Measurements from ENCODE around the gene NRG4.

Gene NRG4

GRCh38 chr15:75947092-75947491 lies 65.1 kb downstream of the NRG4 start:
- in situ Hi-C loops (cut with MboI; ENCODE audit: low sequenced_read_pairs, unreplicated experiment) = no loop called here
- TF ChIP-seq CTCF (IDR thresholded peaks at IDR 0.05; ENCODE audit: borderline replicate concordance, control extremely low read depth, extremely low read depth, insufficient read depth, missing control alignments) = no peak
- no peak for DNase-seq (ENCODE audit: low spot score)

GRCh38 chr15:75945953-75946352 lies 66.3 kb downstream of the NRG4 start:
- DNase-seq (ENCODE audit: low spot score) = no peak
- no peak for TF ChIP-seq CTCF (IDR thresholded peaks at IDR 0.05; ENCODE audit: borderline replicate concordance, control extremely low read depth, extremely low read depth, insufficient read depth, missing control alignments)
- in situ Hi-C loops (cut with MboI; ENCODE audit: low sequenced_read_pairs, unreplicated experiment) = no loop called here

GRCh38 chr15:75943713-75944215 lies 68.5 kb downstream of the NRG4 start:
- DNase-seq (ENCODE audit: low spot score) = no peak
- TF ChIP-seq CTCF (IDR thresholded peaks at IDR 0.05; ENCODE audit: borderline replicate concordance, control extremely low read depth, extremely low read depth, insufficient read depth, missing control alignments) = no peak
- in situ Hi-C loops (cut with MboI; ENCODE audit: low sequenced_read_pairs, unreplicated experiment) = no loop called here

GRCh38 chr15:75943246-75943645 lies 69.0 kb downstream of the NRG4 start:
- DNase-seq (ENCODE audit: low spot score) = no peak
- in situ Hi-C loops (cut with MboI; ENCODE audit: low sequenced_read_pairs, unreplicated experiment) = no loop called here
- no peak for TF ChIP-seq CTCF (IDR thresholded peaks at IDR 0.05; ENCODE audit: borderline replicate concordance, control extremely low read depth, extremely low read depth, insufficient read depth, missing control alignments)

GRCh38 chr15:75942464-75942863 lies 69.8 kb downstream of the NRG4 start:
- DNase-seq (ENCODE audit: low spot score) = no peak
- TF ChIP-seq CTCF (IDR thresholded peaks at IDR 0.05; ENCODE audit: borderline replicate concordance, control extremely low read depth, extremely low read depth, insufficient read depth, missing control alignments) = no peak
- in situ Hi-C loops (cut with MboI; ENCODE audit: low sequenced_read_pairs, unreplicated experiment) = no loop called here

GRCh38 chr15:75930866-75931265 lies 81.4 kb downstream of the NRG4 start:
- TF ChIP-seq CTCF (IDR thresholded peaks at IDR 0.05; ENCODE audit: borderline replicate concordance, control extremely low read depth, extremely low read depth, insufficient read depth, missing control alignments) = no peak
- no peak for DNase-seq (ENCODE audit: low spot score)
- in situ Hi-C loops (cut with MboI; ENCODE audit: low sequenced_read_pairs, unreplicated experiment) = no loop called here
